ENCODE measurements around the gene CRY1.

CRY1 gene

GRCh38 chr12:107093417-107094182, at the start of gene CRY1:
TSS of gene CRY1 (minus strand) at chr12:107093549. CDS start at chr12:107092961, 588 bp downstream.
- Histone ChIP-seq H3K79me2 (ENCODE audit: insufficient read depth, low read length) (no peaks in the 10 kb centered on the region), H2AFZ (ENCODE audit: low read depth, low read length, severe bottlenecking) (no peak within 1 kb of the TSS), H3K4me3 (ENCODE audit: insufficient read depth, low read length, poor library complexity, severe bottlenecking) (no peak within 1 kb of the TSS), H3K9ac (ENCODE audit: low read length) (no peak within 1 kb of the TSS), H3K36me3 (ENCODE audit: low read length) (no peaks in the 10 kb centered on the region), H3K9me2 (replicated peaks; ENCODE audit: insufficient read depth, low read length) (no peaks in the 10 kb centered on the region), H3K9me3 (ENCODE audit: insufficient read depth, low read length) (0 out of 2 replicates have a peak, but pooled peaks cover 4% of the 10 kb centered on the region), H3F3A (ENCODE audit: insufficient read depth) (no peaks in the 10 kb centered on the region), H3K27me3 (ENCODE audit: low read length) (no peaks in the 10 kb centered on the region), H4K20me1 (ENCODE audit: low read depth, low read length) (no peaks in the 10 kb centered on the region), H3K4me2 (ENCODE audit: low read depth, low read length, poor library complexity, severe bottlenecking) (no peak within 1 kb of the TSS), H3K27ac (ENCODE audit: low read depth, low read length) (no peak within 1 kb of the TSS)
- no peak for TF ChIP-seq EZH2phosphoT487 (conservative IDR thresholded peaks at IDR 0.05; ENCODE audit: low read length)
- no peak for TF ChIP-seq CTCF (IDR thresholded peaks at IDR 0.05; ENCODE audit: insufficient read depth, low read length, poor library complexity, severe bottlenecking)

- H3K4me3 ChIP-seq (ENCODE audit: insufficient read depth, low read length, poor library complexity, severe bottlenecking): no peak overlapping the region
- H3K9me2 ChIP-seq (replicated peaks; ENCODE audit: insufficient read depth, low read length): no peaks in the 10 kb centered on the region
- no peaks in the 10 kb centered on the region for H4K20me1 ChIP-seq (ENCODE audit: low read depth, low read length)
- H3K9ac ChIP-seq (ENCODE audit: low read length): no peak overlapping the region
- no peaks in the 10 kb centered on the region for H3K79me2 ChIP-seq (ENCODE audit: insufficient read depth, low read length)
- no peaks in the 10 kb centered on the region for H3K27me3 ChIP-seq (ENCODE audit: low read length)
- no peaks in the 10 kb centered on the region for H3F3A ChIP-seq (ENCODE audit: insufficient read depth)
- no peaks in the 10 kb centered on the region for H3K9me3 ChIP-seq (ENCODE audit: insufficient read depth, low read length)
- no peaks in the 10 kb centered on the region for H3K36me3 ChIP-seq (ENCODE audit: low read length)
- no peak overlapping the region for H3K4me2 ChIP-seq (ENCODE audit: low read depth, low read length, poor library complexity, severe bottlenecking)
- TF ChIP-seq EZH2phosphoT487 (conservative IDR thresholded peaks at IDR 0.05; ENCODE audit: low read length): no peak
- TF ChIP-seq CTCF (IDR thresholded peaks at IDR 0.05; ENCODE audit: insufficient read depth, low read length, poor library complexity, severe bottlenecking): no peak
- H3K27ac ChIP-seq (ENCODE audit: low read depth, low read length): no peak overlapping the region
- no peak overlapping the region for H2AFZ ChIP-seq (ENCODE audit: low read depth, low read length, severe bottlenecking)
These were observed 46.4 kb upstream of the CRY1 start for GRCh38 chr12:107139787-107140186.

GRCh38 chr12:107138990-107139389, 45.6 kb upstream of the CRY1 start:
- Histone ChIP-seq H3K4me3 (ENCODE audit: insufficient read depth, low read length, poor library complexity, severe bottlenecking) (no peak overlapping the region), H3K4me2 (ENCODE audit: low read depth, low read length, poor library complexity, severe bottlenecking) (no peak overlapping the region), H2AFZ (ENCODE audit: low read depth, low read length, severe bottlenecking) (no peak overlapping the region), H3K9me3 (ENCODE audit: insufficient read depth, low read length) (no peaks in the 10 kb centered on the region), H3K79me2 (ENCODE audit: insufficient read depth, low read length) (no peaks in the 10 kb centered on the region), H3K9me2 (replicated peaks; ENCODE audit: insufficient read depth, low read length) (no peaks in the 10 kb centered on the region), H3K27ac (ENCODE audit: low read depth, low read length) (no peak overlapping the region), H4K20me1 (ENCODE audit: low read depth, low read length) (no peaks in the 10 kb centered on the region), H3K27me3 (ENCODE audit: low read length) (no peaks in the 10 kb centered on the region), H3F3A (ENCODE audit: insufficient read depth) (no peaks in the 10 kb centered on the region), H3K36me3 (ENCODE audit: low read length) (no peaks in the 10 kb centered on the region), H3K9ac (ENCODE audit: low read length) (no peak overlapping the region)
- TF ChIP-seq CTCF (IDR thresholded peaks at IDR 0.05; ENCODE audit: insufficient read depth, low read length, poor library complexity, severe bottlenecking) (no peak), EZH2phosphoT487 (conservative IDR thresholded peaks at IDR 0.05; ENCODE audit: low read length) (no peak)

Data from SU-DHL-6 (cell line).